Measurements from ENCODE around the gene CELF4. TPM values are rescaled to one million over a fixed set of nuclear protein-coding genes. Genes with fewer than 3 reads are reported as not detected.

Gene CELF4
- polyA plus RNA-seq, 1 donor (not counting 4 experiments of a cell fraction or from before 2014, with no cell fraction given) = not detected

DNA sequence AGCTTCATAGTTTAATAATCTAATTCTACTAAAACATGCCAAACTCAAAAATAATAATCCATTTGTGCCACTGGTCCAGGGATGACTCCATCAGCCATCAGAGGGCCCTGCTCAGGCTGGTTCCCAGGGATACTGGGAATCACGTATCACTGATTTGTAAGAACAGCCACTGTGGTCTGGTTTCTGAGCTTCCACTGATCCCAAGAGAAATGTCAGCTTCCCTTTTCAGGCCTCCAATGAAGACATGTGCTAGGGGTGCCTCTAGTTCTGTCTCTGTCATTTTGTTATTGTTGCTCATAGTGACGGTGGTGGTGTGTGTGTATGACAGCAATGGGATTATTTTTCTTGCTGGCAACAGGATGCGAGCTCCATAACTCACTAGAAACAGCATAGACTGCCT, 83.2 kb downstream of the CELF4 start:
- Histone ChIP-seq H3K9me3 (ENCODE audit: control insufficient read depth, low read depth, low read length) (no peaks in the 10 kb centered on the region), H3K4me1 (ENCODE audit: control insufficient read depth, extremely low read depth, insufficient read depth, low read length) (no peaks in the 10 kb centered on the region), H3K9me1 (ENCODE audit: control insufficient read depth, extremely low read depth, insufficient read depth, low read length) (no peaks in the 10 kb centered on the region), H3K36me3 (ENCODE audit: control insufficient read depth in 2 of 2, extremely low read depth in 1 of 2, insufficient read depth in 2 of 2, low read length in 2 of 2) (no peaks in the 10 kb centered on the region), H4K20me1 (ENCODE audit: control insufficient read depth, extremely low read depth, insufficient read depth, low read length) (peaks cover 2% of the 10 kb centered on the region), H3K27me3 (ENCODE audit: control insufficient read depth, extremely low read depth, insufficient read depth, low read length) (peaks cover 24% of the 10 kb centered on the region), H3K4me3 (ENCODE audit: control insufficient read depth in 2 of 3, extremely low read depth in 1 of 3, insufficient read depth in 2 of 3, low read depth in 1 of 3, low read length in 3 of 3) (no peak overlapping the region), H2AFZ (ENCODE audit: control insufficient read depth, low read length) (no peak overlapping the region), H3K79me2 (ENCODE audit: control insufficient read depth, insufficient read depth, low read length) (no peaks in the 10 kb centered on the region), H3K27ac (ENCODE audit: control insufficient read depth, insufficient read depth, low read length) (no peak overlapping the region), H3K4me2 (ENCODE audit: control insufficient read depth, extremely low read depth, insufficient read depth, low read depth, low read length) (no peak overlapping the region), H3K9ac (ENCODE audit: control insufficient read depth, extremely low read depth, insufficient read depth, low read length) (no peak overlapping the region)
- dilution Hi-C loops (cut with MboI; ENCODE audit: extremely low pct_ligation_motif_present, low sequenced_read_pairs) = no loop called here
- TF ChIP-seq EZH2 (IDR thresholded peaks at IDR 0.05; ENCODE audit: low read length) = no peak
- TF ChIP-seq, protein P1, sequence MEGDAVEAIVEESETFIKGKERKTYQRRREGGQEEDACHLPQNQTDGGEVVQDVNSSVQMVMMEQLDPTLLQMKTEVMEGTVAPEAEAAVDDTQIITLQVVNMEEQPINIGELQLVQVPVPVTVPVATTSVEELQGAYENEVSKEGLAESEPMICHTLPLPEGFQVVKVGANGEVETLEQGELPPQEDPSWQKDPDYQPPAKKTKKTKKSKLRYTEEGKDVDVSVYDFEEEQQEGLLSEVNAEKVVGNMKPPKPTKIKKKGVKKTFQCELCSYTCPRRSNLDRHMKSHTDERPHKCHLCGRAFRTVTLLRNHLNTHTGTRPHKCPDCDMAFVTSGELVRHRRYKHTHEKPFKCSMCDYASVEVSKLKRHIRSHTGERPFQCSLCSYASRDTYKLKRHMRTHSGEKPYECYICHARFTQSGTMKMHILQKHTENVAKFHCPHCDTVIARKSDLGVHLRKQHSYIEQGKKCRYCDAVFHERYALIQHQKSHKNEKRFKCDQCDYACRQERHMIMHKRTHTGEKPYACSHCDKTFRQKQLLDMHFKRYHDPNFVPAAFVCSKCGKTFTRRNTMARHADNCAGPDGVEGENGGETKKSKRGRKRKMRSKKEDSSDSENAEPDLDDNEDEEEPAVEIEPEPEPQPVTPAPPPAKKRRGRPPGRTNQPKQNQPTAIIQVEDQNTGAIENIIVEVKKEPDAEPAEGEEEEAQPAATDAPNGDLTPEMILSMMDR (optimal IDR thresholded peaks at IDR 0.05 in 1 of 3, IDR thresholded peaks at IDR 0.05 in 1 of 3, conservative IDR thresholded peaks at IDR 0.05 in 1 of 3; ENCODE audit: extremely low read depth in 1 of 3, insufficient read depth in 2 of 3, low read length in 3 of 3) = no peak
- DNase-seq (ENCODE audit: low read depth, low spot score) (no peak), FAIRE-seq (no peak)

DNA sequence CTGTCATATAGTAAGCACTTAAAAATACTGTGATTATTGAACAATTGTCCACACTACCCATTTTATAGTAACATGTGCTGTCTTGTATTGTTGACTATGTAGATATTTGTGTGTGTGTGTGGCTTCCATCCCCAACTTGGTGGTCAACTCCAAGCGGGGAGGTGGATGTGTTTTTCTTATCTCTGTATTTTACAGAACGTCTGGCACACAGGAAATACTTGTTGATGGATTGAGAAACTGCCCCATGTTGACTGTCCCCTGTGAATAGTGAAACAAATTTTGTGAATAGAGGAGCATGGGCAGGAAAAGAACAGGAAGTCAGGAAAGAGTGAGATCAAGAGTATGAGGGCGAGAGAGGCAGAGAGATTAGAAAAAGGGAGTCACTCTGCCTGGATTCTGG, 83.6 kb downstream of the CELF4 start:
- H2AFZ ChIP-seq (ENCODE audit: control insufficient read depth, low read length) = no peak overlapping the region
- no peaks in the 10 kb centered on the region for H3K9me3 ChIP-seq (ENCODE audit: control insufficient read depth, low read depth, low read length)
- H3K36me3 ChIP-seq (ENCODE audit: control insufficient read depth in 2 of 2, extremely low read depth in 1 of 2, insufficient read depth in 2 of 2, low read length in 2 of 2) = no peaks in the 10 kb centered on the region
- H3K4me3 ChIP-seq (ENCODE audit: control insufficient read depth in 2 of 3, extremely low read depth in 1 of 3, insufficient read depth in 2 of 3, low read depth in 1 of 3, low read length in 3 of 3) = no peak overlapping the region
- no peak overlapping the region for H3K27ac ChIP-seq (ENCODE audit: control insufficient read depth, insufficient read depth, low read length)
- no peak overlapping the region for H3K4me2 ChIP-seq (ENCODE audit: control insufficient read depth, extremely low read depth, insufficient read depth, low read depth, low read length)
- no peaks in the 10 kb centered on the region for H3K9me1 ChIP-seq (ENCODE audit: control insufficient read depth, extremely low read depth, insufficient read depth, low read length)
- H3K27me3 ChIP-seq (ENCODE audit: control insufficient read depth, extremely low read depth, insufficient read depth, low read length) = peaks cover 19% of the 10 kb centered on the region
- peaks cover 2% of the 10 kb centered on the region for H4K20me1 ChIP-seq (ENCODE audit: control insufficient read depth, extremely low read depth, insufficient read depth, low read length)
- no peak for DNase-seq (ENCODE audit: low read depth, low spot score)
- dilution Hi-C loops (cut with MboI; ENCODE audit: extremely low pct_ligation_motif_present, low sequenced_read_pairs) = no loop called here
- TF ChIP-seq EZH2 (IDR thresholded peaks at IDR 0.05; ENCODE audit: low read length) = no peak
- TF ChIP-seq, protein P1 (optimal IDR thresholded peaks at IDR 0.05 in 1 of 3, IDR thresholded peaks at IDR 0.05 in 1 of 3, conservative IDR thresholded peaks at IDR 0.05 in 1 of 3; ENCODE audit: extremely low read depth in 1 of 3, insufficient read depth in 2 of 3, low read length in 3 of 3) = no peak
- no peak for FAIRE-seq
- H3K9ac ChIP-seq (ENCODE audit: control insufficient read depth, extremely low read depth, insufficient read depth, low read length) = no peak overlapping the region
- H3K79me2 ChIP-seq (ENCODE audit: control insufficient read depth, insufficient read depth, low read length) = no peaks in the 10 kb centered on the region
- H3K4me1 ChIP-seq (ENCODE audit: control insufficient read depth, extremely low read depth, insufficient read depth, low read length) = no peaks in the 10 kb centered on the region

Data from keratinocyte (primary cell).